Suppressor macrophage treated with lipopolysaccharide for 4 hours (primary cell): Measurements from ENCODE around the gene NAA35.
A peak's percentile ranks its signal among the peaks of the same experiment; 100 is the strongest.
"Not testable (repeated sequence)": the region's sequence is repeated elsewhere in the genome, so short reads cannot be mapped to it uniquely, and the experiment has no call there.

Experiments
- DNase-seq: peaks from one replicate; pipeline ENCODE4 v3.0.0-alpha.2; 2020

The NAA35 gene

DNA sequence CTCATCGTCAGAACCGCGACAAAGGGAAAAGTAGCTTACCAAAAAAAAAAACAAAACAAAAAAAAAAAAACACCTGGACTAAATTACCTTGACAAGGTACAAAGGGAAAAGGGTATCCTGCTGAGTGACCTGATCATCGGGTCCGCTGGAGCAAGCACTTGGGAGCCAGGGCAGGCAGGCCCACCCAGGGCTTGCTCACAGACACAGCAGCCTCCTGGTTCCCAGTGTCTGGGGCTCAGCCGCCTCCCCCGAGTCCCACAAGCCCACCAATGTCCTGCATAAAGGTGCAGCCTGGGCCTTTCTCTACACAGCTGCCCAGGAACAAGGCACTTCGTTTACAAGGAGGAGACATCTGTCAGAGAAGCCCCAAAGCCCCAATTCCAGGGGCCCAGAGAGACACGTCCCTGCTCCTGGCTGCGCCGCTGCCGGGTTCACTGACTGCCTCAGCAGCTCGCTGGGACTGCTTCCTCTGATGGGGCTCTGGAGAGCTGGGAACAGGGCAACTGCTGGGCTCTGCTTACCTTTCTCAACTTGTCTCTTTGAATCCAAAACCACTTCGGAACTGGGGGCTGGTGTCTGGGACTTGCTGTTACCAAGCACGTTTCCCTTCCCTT, 95.0 kb downstream of the NAA35 start:
- DNase-seq, result no peak

DNA sequence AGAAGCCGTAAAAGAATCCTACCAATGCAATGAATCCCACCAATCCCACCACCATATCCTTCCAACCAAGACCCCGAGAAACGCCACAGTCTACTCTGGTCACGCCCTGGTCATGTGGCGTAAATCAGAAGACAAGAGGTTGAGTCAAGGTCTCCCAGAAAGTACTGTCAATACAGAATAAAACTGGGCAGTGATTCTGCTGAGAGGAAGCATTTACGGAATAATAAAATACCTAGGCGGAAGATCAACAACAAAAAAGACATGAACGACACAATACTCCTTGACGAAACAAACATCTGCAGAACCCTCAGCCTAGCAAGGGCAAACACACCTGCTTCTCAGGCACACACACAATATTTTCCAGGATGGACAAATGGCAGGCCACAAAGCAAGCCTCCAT, 95.6 kb downstream of the NAA35 start:
- DNase-seq, result no peak

DNA sequence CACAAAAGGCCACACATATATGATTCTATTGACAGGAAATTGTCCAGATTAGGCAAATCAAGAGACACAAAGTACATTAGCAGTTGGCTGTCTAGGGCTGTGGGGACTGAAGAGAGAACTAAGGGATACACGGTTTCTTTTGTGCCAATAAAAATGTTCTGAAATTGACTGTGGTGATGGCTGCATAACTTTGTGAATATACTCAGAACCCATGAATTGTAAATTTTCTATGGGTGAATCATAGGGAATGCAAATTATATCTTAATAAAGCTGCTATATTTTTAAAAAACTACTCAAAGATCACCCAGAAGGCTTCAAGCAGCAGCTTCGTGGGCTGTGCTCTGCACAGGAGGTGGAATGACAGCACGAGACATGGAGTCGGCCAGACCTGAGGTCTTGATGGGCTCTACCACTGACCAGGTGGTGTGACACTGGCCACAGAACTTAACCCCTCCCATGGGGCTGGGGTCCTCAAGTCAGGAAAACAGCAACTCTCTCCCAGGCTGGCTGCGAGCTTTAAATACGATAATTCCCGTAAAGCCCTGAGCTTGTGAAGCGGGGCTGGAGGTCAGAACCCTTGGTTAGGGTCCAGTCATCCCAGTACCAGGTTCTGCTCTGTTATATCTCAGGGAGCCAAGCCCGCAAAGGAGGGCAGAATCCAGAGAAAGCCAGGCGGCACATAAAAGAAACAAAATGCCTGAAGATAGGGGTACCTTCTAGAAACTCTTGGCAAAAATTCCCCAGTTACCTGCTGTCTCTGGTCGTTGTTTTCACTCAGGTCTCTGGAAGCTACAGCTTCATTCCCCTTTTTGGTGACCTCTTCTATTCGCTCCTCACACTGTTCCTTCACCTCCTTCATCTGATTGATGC, 99.3 kb downstream of the NAA35 start:
- DNase-seq, result no peak

DNA sequence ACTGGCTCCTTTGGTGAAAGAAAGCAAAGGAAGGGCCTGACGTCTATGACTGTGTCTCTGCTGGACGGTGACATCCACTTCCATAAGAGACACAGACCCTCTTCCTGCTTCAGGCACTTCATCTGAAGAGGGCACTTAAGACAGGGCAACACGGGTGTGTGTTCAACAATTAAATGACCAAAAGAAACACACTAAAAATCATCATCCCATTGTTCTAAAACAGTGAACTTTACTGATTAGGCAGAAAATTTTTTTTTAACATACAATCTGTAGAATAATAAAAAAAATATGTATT, 99.9 kb downstream of the NAA35 start:
- DNase-seq, result no peak

DNA sequence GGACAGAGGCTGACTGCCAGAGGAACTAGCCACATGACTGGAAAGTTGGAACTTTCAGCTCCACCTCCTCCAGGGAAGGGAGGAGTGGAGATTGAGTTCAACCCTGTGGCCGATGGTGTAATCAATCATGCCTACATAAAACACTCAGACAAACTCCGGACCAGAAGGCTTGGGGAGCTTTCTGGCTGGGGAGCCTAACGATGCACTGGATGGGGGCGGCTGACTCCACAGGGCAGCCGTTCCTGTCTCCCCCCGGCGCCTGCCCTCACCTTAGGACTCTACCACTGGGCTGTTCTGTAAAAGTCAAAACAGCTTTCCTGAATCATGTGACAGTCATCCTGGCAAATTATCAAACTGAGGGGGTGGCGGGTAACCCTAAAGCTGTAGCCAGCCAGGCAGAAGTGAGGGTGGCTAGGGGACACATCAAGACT, 100.4 kb downstream of the NAA35 start:
- DNase-seq, result no peak

DNA sequence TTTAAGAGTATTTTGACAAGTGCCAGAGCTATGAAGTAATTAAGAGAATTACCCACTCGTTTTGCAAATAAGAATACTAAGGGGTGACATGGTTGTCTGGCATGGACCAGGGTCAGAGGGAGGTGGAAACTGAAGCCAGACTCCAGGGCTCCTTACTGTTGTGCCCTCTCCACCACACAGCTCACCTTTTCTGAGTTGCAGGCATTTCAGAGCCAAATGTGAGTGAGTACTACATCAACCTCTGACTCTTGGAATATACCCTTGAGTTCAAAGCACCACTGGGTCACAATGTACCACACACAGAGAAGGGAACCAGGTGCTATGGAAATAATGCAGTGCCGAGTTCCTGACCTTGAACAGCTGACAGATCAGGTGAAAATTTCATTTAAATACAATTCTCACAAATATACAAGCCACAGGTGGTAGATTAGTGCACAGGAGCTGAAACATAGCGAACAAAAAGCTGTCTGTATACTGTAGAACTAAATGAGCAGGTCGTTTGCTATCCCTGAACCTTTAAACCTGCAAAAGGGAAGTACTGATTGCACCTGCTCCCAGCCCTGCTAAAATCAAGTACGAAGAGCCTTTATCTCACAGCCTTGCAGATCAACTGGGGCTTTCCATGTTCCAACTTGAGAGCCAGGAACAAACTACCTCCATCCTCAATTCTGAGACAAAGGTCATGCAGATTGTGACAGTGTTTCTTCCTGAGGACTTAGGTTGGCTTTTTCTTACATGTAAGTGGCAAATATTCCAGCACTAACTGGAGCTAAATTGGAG, 101.4 kb downstream of the NAA35 start:
- no peak for DNase-seq

DNA sequence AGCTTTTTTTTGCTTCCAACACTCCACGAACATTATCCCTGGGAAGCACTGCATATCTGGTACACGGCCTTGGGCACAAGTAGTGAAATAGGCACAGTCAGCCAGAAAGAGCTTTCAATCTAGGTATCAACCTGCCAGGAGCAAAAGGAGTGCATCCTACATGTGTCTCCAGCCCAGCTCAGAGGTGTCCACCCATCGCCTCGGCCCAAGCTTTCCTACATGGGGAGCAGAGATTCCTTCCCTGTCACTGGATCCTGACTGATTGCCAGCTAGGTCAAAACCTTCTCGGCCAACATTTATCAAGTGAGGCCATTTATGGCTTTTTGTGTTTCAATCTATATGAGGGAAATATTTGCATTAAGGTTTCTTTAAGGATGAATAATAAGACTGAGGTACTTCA, 102.6 kb downstream of the NAA35 start:
- no peak for DNase-seq

DNA sequence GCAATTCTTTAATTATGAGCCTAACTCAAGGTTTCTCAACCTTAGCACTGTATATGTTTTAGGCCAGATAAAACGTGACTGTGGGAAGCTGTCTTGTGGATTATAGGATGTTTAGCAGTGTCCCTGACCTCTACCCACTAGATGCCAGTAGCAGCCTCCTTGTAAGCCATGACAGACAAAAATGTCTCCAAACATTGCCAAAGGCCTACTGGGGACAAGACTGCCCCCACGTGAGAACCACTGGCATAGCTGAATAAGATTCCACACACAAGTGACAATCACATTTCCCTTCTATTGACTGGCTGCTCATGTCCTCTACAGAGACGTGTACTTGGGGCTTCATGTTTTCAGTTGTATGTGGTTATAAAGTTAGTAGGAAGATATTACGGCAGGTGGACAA, 103.1 kb downstream of the NAA35 start:
- no peak for DNase-seq

DNA sequence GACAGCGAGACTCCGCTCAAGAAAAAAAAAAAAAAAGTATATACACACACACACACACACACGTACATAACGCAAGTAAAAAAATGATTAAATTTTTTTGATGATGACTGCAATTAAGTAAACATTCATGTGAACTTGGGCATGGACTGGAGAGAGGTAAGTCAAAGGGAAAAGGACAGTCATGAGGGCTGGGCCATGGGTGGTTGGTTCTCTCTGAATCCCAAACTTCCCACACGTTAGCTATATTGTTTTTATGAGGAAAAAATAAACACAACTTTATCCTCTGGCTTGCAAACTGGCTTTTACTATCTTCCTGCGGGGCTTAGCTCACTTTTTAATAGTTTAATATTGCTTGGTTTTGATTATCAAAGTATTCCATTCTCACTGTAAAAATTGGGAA, 104.7 kb downstream of the NAA35 start:
- no peak for DNase-seq

DNA sequence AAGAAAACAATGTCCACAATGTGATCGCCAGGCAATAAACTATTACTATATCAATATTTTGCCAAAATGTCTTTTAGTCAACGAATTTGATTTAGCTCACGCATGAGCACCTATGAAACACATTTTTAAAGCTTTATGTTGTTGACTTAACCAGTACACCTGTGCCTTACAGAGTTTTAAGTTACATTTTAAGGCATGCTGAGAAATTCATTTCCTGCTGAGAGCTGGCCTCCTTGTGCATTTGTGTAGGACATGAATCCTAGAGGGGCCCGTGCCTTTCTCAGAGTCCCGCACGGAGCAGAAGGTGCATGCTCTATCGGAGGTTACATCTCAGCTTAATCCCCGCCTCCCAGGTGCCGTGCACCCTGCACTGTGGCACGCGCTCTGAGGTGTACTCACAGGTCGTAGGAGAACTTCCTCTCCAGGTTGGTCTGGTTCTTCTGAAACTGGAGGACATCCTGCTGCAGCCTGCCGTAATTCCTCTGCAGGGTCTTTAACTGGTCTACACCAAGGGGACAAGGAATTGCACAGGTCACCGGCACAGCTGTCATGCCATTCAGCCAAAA, 105.2 kb downstream of the NAA35 start:
- no peak for DNase-seq

DNA sequence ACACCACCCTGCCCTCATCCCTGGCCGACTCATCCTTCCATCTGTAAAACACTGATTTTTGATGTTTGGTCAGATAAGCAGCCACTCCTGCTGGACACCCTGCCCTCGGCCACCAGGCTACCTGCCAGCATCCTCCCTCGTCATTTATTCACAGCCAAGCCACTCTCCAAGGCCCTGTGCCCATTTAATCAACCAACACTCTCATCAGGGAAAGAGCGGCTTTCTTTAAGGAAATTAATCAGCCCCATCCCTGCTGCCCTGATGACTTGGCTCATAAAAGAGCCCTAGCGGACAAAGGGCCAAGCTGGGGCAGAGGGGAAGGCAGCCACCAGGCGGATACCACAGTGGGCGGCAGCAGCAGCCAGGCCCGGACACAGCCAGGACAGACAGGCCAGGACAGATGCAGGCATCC, 106.0 kb downstream of the NAA35 start:
- DNase-seq, result no peak

DNA sequence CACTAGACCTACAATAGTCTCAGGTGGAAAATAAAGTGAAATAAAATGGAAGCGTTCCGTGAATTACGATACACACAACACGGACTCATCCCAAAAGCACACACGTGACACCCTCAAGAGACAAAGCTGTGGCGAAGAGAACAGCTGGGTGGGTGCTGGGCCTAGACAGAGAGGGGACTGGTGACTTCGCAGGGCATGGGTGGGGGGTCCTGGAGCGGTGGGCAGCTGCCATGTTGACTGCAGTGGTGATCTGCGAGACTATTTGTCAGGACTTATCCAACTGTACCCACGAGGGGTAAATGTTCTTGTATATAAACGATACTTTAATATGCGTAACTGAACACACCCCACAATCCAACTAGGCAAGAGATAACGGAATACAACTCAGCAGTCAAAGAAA, 106.4 kb downstream of the NAA35 start:
- no peak for DNase-seq

DNA sequence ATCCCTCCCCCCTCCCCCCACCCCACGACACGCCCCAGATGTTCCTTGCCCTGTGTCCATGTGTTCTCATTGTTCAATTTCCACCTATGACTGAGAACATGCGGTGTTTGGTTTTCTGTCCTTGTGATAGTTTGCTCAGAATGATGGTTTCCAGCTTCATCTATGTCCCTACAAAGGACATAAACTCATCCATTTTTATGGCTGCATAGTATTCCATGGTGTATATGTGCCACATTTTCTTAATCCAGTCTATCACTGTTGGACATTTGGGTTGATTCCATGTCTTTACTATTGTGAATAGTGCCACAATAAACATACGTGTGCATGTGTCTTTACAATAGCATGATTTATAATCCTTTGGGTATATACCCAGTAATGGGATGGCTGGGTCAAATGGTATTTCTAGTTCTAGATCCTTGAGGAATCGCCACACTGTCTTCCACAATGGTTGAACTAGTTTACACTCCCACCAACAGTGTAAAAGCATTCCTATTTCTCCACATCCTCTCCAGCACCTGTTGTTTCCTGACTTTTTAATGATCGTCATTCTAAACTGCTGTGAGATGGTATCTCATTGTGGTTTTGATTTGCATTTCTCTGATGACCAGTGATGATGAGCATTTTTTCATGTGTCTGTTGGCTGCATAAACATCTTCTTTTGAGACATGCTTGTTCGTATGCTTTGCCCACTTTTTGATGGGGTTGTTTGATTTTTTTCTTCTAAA, 107.2 kb downstream of the NAA35 start:
- not testable (repeated sequence) for DNase-seq

DNA sequence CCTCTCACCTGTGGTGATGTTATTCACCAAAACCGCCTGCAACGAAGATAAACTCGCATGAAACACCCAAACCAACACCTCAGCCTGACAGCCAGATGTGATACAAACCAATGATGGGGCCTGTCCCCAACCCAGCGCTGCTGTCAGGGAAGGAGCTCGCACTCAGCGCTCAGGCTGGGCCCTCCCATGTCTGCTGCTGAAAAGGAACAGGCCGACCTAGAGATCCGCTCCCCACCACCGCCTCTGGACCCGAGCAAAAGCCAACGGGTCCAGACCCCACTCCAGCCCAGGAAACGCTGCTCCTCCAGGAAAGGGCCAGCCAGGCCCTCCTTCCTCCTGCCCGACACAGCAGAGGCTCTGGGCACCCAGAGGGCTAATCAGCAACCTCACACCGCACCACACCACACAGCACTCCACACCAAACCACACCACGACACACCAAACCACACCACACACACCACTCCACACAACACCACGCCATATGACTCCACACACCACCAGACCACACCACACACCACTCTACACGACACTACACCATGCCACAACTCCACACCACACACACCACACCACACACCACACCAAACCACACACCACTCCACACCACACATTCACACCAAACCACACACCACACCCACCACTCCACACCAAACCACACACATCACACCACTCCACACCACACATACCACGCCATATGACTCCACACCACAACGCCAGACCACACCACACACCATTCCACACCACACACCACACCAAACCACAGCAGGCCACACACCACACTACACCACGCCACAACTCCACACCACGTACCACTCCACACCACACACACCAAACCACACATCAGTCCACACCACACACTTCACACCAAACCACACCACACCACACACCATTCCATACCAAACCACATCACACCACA, 111.9 kb downstream of the NAA35 start:
- no peak for DNase-seq

DNA sequence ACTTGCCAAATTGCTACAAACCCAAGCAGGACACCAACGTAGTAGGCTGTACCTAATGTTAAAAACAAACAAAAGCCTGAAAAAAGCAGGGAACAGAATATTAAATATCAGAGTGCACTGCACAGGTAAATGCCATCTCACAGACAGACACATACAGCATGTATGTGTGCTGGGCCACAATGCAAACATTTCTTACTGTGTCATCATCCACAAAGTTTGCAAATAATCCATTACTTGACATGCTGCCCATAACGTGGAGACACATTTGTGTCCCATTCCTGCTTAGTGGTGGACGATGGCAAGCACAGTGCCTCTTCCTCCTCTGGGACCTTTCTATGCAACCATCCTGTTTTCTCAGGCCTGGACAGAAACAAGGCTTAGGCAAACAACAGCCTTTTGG, 113.7 kb downstream of the NAA35 start:
- DNase-seq, result no peak

DNA sequence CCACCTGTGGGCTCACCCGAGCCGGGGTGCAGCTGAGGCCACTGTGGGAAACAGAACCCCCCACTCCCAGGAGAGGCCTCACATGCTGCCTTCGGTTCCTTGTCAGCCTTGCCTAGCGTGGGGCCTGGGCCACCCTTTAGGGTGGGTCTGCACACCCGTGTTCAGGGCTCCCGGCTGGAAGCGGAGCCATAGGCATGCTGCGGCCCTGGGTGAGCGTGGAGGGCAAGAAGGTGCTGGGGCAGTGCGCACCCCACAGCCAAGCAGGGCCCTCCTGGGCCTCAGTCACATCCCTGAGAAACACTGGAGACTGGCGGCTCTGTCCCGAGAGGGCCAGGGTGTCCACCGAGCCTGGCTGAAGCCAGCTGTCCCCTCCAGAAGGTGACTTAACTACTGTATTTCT, 116.5 kb downstream of the NAA35 start:
- no peak for DNase-seq

DNA sequence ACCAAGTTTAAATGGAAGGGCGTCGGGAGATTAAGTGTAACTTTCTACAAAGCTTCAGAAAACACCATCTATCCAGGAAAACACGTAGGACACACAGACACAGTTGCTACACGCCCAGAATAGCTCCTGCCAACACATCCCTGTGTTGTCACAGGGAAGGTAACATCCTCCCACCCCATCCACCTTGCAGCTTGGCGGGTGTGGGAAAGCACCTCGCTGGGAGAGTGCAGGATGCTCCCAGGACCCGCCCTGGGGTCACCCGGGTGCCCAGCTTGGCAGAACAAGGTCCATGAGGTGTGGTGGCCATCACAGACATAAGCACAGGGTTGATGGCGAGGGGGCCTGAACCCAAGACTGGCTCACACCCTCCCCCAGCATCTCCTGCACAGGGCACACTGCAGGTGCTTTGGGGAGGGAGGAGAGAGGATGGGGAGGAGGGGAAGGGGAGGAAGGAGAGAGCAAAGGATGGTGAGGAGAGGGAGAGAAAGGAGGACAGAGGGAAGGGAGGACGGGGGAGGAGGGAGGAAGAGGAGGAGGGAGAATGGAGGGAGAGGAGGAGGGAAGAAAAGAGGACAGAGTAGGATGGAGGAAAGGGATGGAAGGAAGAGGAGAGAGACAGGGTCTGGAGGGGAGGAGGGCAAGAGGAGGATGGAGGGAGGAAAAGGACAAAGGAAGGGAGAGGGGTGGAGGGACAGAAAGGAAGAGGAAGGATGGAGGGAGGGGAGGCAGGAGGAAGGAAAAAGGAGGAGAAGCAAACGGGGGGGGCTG, 121.2 kb downstream of the NAA35 start:
- DNase-seq, result no peak

DNA sequence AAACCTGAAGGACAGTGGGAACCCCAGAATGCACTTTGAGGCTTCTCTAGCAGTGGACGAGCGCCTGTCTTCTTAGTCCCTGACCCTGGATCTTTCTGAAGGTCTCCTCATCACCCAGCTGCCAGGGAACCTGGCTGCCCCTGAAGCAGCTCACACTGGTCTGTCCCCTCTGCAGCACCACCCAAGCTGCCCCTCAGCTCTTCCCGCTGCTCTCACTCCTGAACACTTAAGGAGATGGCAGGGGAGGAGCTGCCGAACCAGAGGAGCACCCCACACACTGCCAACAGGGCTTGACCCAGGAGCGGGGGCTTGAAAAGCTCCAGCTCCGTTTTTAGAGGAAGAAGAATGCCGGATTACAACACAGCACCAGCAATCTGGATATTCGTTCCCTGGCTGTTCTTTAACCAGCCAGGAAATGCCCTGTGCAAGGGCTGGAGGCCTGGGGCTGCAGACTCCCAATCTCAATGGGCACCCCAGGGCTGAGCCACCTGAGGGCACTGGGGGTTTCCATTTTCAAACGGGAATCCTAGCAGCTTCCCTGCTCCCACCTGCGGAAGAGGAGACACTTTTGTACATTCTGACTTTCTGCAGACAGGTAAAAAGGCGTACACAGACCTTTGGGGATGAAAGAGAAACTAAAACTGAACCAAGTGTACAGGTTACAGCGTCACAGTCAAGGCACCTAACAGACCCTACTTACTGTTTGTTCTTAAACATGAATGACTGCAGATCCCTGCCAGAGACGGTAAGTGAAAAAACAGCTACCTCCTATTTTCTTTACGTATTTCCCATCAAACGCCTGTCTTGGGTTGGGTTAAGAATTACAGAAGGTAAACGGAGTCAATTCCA, 122.1 kb downstream of the NAA35 start:
- DNase-seq, result peak; percentile 14

DNA sequence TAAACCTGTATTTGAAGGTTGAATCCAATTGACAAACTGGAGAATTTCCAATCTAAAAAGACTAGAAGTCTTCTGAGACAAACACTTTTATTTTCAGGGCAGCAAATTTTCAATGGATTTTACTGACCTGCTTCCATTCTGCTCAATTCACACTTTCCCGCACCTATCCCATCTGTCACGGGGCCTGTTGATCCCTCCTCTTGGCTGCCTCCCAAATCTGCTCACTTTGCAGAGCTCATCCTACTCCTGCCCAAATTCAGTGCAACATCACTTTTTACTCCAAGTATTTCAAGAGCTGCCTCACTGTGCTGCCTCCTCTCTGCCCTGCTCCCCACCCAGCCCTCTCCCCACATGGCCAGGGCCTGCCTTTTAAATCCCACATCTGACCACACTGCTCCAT, 123.3 kb downstream of the NAA35 start:
- no peak for DNase-seq
